Measurements from ENCODE around the gene S100PBP. TPM values are rescaled to one million over a fixed set of nuclear protein-coding genes. Genes with fewer than 3 reads are reported as not detected.

S100PBP gene
- polyA plus RNA-seq, 3 donors: 6.6 to 17.4 (median 7.1) TPM

DNA sequence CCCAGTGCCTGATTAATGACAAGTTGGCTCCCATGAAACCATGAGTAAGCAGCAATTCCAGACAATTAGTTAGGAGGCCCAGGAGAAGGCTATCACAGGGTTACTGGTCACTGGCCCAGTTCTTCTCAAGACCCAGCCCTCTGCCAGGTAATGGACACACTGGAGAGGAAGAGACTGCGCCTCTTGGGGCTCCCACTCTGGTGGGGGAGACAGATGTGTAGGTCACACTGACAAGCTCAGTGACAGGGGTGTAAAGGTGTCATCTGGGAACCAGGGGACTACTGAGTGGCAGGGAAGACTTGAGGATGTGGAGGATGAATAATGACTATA is 73.8 kb downstream of the S100PBP start:
- Mint-ChIP-seq H3K27me3 (ENCODE audit: low read depth in 3 of 3) (peaks cover 72 to 88% (median 80%) of the 10 kb centered on the region in 3 donors), H3K4me3 (no peak overlapping the region)
- no peaks in the 10 kb centered on the region for H3K36me3 ChIP-seq (replicated peaks in 1 of 2; ENCODE audit: control insufficient read depth in 1 of 2, insufficient read depth in 2 of 2, low read length in 2 of 2)

DNA sequence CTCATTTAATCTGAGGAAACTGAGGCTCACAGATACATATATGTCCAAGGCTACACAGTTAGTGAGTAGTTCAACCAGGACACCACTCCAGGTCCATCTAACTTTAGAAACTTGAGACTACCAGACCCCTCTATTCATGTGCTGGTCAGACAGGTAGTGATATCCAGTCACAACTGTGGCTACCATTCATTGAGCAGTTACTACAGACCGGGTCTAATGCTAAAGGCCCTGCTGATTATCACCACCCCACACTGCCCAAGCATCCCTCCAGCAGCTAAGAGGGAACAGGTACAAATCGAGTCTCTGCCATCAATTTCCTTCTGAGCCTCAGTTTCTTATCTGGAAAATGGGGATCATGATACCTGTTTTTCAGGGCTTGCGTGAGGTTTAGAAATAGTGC is 74.2 kb downstream of the S100PBP start:
- H3K27ac Mint-ChIP-seq: no peak overlapping the region
- Histone ChIP-seq H3K79me2 (ENCODE audit: insufficient read depth, low read length) (no peaks in the 10 kb centered on the region), H3K27ac (ENCODE audit: low read depth in 1 of 2, low read length in 2 of 2) (no peak overlapping the region), H3K27me3 (ENCODE audit: control insufficient read depth in 2 of 2, insufficient read depth in 2 of 2, low read length in 2 of 2) (peaks cover 27 to 78% of the 10 kb centered on the region in 2 donors), H4K20me1 (ENCODE audit: insufficient read depth, low read length) (no peaks in the 10 kb centered on the region), H3K9me3 (replicated peaks in 1 of 2; ENCODE audit: control insufficient read depth in 1 of 2, insufficient read depth in 1 of 2, low read length in 2 of 2) (peaks cover 4 to 13% of the 10 kb centered on the region in 2 donors), H3K9ac (ENCODE audit: insufficient read depth, low read length, poor library complexity, severe bottlenecking) (no peak overlapping the region), H3K4me1 (ENCODE audit: control insufficient read depth in 1 of 2, insufficient read depth in 2 of 2, low read length in 2 of 2) (peaks cover 4 to 10% of the 10 kb centered on the region in 2 donors), H3K4me2 (replicated peaks; ENCODE audit: extremely low read depth, low read length, poor library complexity, severe bottlenecking) (no peak overlapping the region), H2AFZ (ENCODE audit: insufficient read depth, low read depth, low read length, poor library complexity, severe bottlenecking) (no peak overlapping the region), H3K4me3 (replicated peaks in 1 of 3; ENCODE audit: low read depth in 2 of 3, low read length in 3 of 3) (no peak overlapping the region), H3K36me3 (replicated peaks in 1 of 2; ENCODE audit: control insufficient read depth in 1 of 2, insufficient read depth in 2 of 2, low read length in 2 of 2) (no peaks in the 10 kb centered on the region)
- peak overlapping the region in 1 of 2 donors; percentile 83 for H3K4me3 Mint-ChIP-seq
- 100% methylated on average over 2 of the region's 3 CpGs for WGBS (ENCODE audit: insufficient coverage)
- TF ChIP-seq, protein P1, sequence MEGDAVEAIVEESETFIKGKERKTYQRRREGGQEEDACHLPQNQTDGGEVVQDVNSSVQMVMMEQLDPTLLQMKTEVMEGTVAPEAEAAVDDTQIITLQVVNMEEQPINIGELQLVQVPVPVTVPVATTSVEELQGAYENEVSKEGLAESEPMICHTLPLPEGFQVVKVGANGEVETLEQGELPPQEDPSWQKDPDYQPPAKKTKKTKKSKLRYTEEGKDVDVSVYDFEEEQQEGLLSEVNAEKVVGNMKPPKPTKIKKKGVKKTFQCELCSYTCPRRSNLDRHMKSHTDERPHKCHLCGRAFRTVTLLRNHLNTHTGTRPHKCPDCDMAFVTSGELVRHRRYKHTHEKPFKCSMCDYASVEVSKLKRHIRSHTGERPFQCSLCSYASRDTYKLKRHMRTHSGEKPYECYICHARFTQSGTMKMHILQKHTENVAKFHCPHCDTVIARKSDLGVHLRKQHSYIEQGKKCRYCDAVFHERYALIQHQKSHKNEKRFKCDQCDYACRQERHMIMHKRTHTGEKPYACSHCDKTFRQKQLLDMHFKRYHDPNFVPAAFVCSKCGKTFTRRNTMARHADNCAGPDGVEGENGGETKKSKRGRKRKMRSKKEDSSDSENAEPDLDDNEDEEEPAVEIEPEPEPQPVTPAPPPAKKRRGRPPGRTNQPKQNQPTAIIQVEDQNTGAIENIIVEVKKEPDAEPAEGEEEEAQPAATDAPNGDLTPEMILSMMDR (IDR thresholded peaks at IDR 0.05): no peak
- H3K36me3 Mint-ChIP-seq: peaks cover 0 to 7% of the 10 kb centered on the region in 2 donors
- peaks cover 4 to 20% (median 10%) of the 10 kb centered on the region in 7 donors for H3K9me3 Mint-ChIP-seq
- H3K27me3 Mint-ChIP-seq (ENCODE audit: low read depth in 3 of 3): peaks cover 75 to 89% (median 82%) of the 10 kb centered on the region in 3 donors
- intact Hi-C loops (cut with micrococcal nuclease): no loop called here
- no peak for DNase-seq
- peaks cover 14% of the 10 kb centered on the region for H3K4me1 Mint-ChIP-seq

More for the DNA sequence above, 73.8 kb downstream of the S100PBP start:
- no peak overlapping the region for H3K27ac Mint-ChIP-seq
- intact Hi-C loops (cut with micrococcal nuclease): no loop called here
- no peak overlapping the region for H3K4me2 ChIP-seq (replicated peaks; ENCODE audit: extremely low read depth, low read length, poor library complexity, severe bottlenecking)
- DNase-seq: no peak
- peaks cover 4 to 13% of the 10 kb centered on the region in 2 donors for H3K9me3 ChIP-seq (replicated peaks in 1 of 2; ENCODE audit: control insufficient read depth in 1 of 2, insufficient read depth in 1 of 2, low read length in 2 of 2)
- no peak overlapping the region for H2AFZ ChIP-seq (ENCODE audit: insufficient read depth, low read depth, low read length, poor library complexity, severe bottlenecking)
- TF ChIP-seq, protein P1 (IDR thresholded peaks at IDR 0.05): no peak
- peaks cover 4 to 10% of the 10 kb centered on the region in 2 donors for H3K4me1 ChIP-seq (ENCODE audit: control insufficient read depth in 1 of 2, insufficient read depth in 2 of 2, low read length in 2 of 2)
- peaks cover 27 to 81% of the 10 kb centered on the region in 2 donors for H3K27me3 ChIP-seq (ENCODE audit: control insufficient read depth in 2 of 2, insufficient read depth in 2 of 2, low read length in 2 of 2)
- no peak overlapping the region for H3K4me3 ChIP-seq (replicated peaks in 1 of 3; ENCODE audit: low read depth in 2 of 3, low read length in 3 of 3)
- H4K20me1 ChIP-seq (ENCODE audit: insufficient read depth, low read length): no peaks in the 10 kb centered on the region
- peaks cover 0 to 7% of the 10 kb centered on the region in 2 donors for H3K36me3 Mint-ChIP-seq
- no peaks in the 10 kb centered on the region for H3K79me2 ChIP-seq (ENCODE audit: insufficient read depth, low read length)
- WGBS (ENCODE audit: insufficient coverage): 92% methylated on average over 1 of the region's 1 CpG
- no peak overlapping the region for H3K27ac ChIP-seq (ENCODE audit: low read depth in 1 of 2, low read length in 2 of 2)
- H3K9ac ChIP-seq (ENCODE audit: insufficient read depth, low read length, poor library complexity, severe bottlenecking): no peak overlapping the region
- peaks cover 4 to 20% (median 10%) of the 10 kb centered on the region in 7 donors for H3K9me3 Mint-ChIP-seq
- peaks cover 14% of the 10 kb centered on the region for H3K4me1 Mint-ChIP-seq
